ENCODE data around the gene OMP. TPM values are rescaled to one million over a fixed set of nuclear protein-coding genes. Genes with fewer than 3 reads are reported as not detected.

OMP gene
- total RNA-seq, 1 experiment from 2014 or later = 1.4 TPM

DNA sequence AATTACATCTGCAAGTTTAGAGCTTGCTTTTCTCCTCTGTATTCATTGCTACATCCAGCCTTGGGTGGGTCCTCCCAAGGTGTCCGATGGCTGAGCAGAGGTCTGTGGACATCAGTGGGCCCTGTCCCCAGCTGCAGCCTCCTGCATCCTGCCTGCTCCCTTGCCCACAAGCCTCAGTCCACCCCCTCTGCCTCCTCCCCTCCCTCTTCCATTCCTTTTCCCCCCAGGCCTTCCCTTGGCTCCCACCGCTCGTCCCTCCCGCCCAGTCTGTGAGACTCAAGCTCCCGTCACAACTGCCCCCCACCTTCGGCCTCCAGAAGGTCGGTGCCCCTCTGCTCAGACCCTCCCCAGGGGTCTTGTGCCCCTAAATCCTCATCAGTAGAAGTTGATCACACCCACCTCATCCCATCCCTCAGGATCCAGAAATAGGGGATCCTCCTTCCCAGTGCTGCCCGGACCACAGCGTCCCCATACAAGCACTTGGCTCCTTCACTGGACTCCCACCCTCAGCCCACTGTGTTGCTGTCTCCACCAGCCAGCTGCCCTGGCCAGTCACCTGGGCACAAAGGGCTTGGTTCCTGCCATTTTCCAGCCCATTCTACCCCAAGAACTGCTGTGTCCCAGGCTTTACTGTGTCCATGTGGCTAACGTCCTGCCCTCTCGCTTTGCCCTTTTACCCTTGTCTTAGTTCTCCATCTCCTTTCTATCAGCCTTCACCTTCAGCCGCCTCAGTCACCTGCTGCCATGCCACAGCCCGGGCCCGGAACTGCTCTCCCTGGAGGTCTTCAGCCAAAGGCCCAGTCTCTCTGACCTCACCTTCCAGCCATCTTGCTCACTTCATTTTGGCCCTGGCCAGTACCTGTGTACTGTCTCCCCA lies 2.2 kb upstream of the OMP start:
- no TSS peak for BruUV-seq (replicated peaks)
- H4K20me1 ChIP-seq (ENCODE audit: insufficient read depth) = no peaks in the 10 kb centered on the region
- no peak overlapping the region for H2AFZ ChIP-seq
- no peaks in the 10 kb centered on the region for H3K27me3 ChIP-seq (ENCODE audit: insufficient read depth, low read depth)
- no peaks in the 10 kb centered on the region for H3K36me3 ChIP-seq (ENCODE audit: low read depth)
- no peaks in the 10 kb centered on the region for H3K79me2 ChIP-seq (ENCODE audit: low read depth)
- DNase-seq = no peak
- H3K9me2 ChIP-seq (ENCODE audit: insufficient read depth) = no peaks in the 10 kb centered on the region
- H3F3A ChIP-seq (ENCODE audit: insufficient read depth, low read depth) = peaks cover 8% of the 10 kb centered on the region; the same call in 1 of the 2 replicates
- no peak overlapping the region for H3K27ac ChIP-seq
- TF ChIP-seq EZH2 (IDR thresholded peaks at IDR 0.05; ENCODE audit: low read depth) = no peak
- TF ChIP-seq, protein P1, sequence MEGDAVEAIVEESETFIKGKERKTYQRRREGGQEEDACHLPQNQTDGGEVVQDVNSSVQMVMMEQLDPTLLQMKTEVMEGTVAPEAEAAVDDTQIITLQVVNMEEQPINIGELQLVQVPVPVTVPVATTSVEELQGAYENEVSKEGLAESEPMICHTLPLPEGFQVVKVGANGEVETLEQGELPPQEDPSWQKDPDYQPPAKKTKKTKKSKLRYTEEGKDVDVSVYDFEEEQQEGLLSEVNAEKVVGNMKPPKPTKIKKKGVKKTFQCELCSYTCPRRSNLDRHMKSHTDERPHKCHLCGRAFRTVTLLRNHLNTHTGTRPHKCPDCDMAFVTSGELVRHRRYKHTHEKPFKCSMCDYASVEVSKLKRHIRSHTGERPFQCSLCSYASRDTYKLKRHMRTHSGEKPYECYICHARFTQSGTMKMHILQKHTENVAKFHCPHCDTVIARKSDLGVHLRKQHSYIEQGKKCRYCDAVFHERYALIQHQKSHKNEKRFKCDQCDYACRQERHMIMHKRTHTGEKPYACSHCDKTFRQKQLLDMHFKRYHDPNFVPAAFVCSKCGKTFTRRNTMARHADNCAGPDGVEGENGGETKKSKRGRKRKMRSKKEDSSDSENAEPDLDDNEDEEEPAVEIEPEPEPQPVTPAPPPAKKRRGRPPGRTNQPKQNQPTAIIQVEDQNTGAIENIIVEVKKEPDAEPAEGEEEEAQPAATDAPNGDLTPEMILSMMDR (conservative IDR thresholded peaks at IDR 0.05) = no peak
- 0 out of 2 replicates have a peak, but pooled peaks cover 3% of the 10 kb centered on the region for H3K4me1 ChIP-seq (replicated peaks; ENCODE audit: insufficient read depth)
- POLR2A ChIA-PET (ENCODE audit: unreplicated experiment) = no interaction called here
- intact Hi-C loops (cut with micrococcal nuclease; ENCODE audit: unreplicated experiment) = no loop called here
- H3K9me3 ChIP-seq (ENCODE audit: insufficient read depth, low read depth) = no peaks in the 10 kb centered on the region
- no peak overlapping the region for H3K4me3 ChIP-seq
- CTCF ChIA-PET = interaction anchor here (1.3 to 1.5 kb wide), 2 partner anchors 9 to 35 kb away, joined by 8 to 9 read pairs; no protein-coding TSS in a partner anchor
- H3K4me2 ChIP-seq = no peak overlapping the region

DNA sequence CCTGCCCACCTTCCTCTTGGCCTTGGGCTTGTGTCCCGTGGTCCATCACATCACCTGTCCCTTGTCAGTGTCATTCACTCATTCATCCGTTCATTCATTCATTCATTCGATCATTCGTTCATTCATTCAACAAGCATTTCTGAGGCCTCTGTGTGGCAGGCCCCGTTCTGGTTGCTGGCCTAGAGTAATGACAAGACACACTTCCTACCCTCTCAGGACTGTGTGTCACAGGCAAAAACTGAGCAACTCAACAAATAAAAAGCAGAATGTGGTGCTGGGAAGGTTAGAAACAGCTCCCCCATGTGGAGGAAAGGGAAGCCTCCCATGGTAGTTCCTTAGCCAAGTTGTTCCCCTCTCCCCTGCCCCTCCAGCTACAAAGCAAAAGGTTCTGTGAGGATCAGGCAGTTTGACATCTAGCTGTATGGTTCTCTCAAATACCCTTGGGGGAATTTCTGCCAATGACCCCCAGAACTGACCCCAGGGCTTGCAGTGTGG lies 1.6 kb upstream of the OMP start:
- Histone ChIP-seq H3K4me2 (no peak overlapping the region), H3K4me3 (no peak overlapping the region), H4K20me1 (ENCODE audit: insufficient read depth) (no peaks in the 10 kb centered on the region), H3K27me3 (ENCODE audit: insufficient read depth, low read depth) (no peaks in the 10 kb centered on the region), H3K9me3 (ENCODE audit: insufficient read depth, low read depth) (no peaks in the 10 kb centered on the region), H3K4me1 (replicated peaks; ENCODE audit: insufficient read depth) (peaks cover 5% of the 10 kb centered on the region), H2AFZ (no peak overlapping the region), H3F3A (ENCODE audit: insufficient read depth, low read depth) (peaks cover 8% of the 10 kb centered on the region; the same call in 1 of the 2 replicates), H3K79me2 (ENCODE audit: low read depth) (no peaks in the 10 kb centered on the region), H3K9me2 (ENCODE audit: insufficient read depth) (no peaks in the 10 kb centered on the region), H3K36me3 (ENCODE audit: low read depth) (no peaks in the 10 kb centered on the region), H3K27ac (no peak overlapping the region)
- CTCF ChIA-PET = interaction anchor here (1.5 kb wide), 1 partner anchor 10 kb away, joined by 9 read pairs; no protein-coding TSS in a partner anchor
- DNase-seq = no peak
- POLR2A ChIA-PET (ENCODE audit: unreplicated experiment) = no interaction called here
- BruUV-seq (replicated peaks) = no TSS peak
- TF ChIP-seq EZH2 (IDR thresholded peaks at IDR 0.05; ENCODE audit: low read depth) = no peak
- TF ChIP-seq, protein P1 (conservative IDR thresholded peaks at IDR 0.05) = peak; percentile 71
- intact Hi-C loops (cut with micrococcal nuclease; ENCODE audit: unreplicated experiment) = no loop called here

DNA sequence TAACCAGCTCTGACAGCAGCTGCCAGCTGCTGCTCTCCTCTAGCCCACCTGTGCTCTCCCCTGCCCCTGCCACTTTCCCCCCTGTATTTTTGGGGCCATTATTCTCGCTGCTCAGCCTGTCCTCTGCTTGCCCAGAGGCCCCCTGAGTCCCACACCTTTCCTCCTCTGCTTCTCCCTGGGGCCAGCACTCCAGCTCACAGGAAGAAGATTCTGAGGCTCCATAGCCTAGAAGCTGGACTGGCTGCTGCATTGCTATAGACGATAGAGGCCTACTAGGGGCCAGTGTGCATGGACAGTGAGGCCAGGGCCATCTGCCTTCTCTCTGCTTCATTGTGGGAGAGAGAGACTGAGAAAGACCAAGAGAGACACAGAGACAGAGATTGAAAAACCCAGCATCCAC lies 679 bp downstream of the OMP start:
- H3K9me3 ChIP-seq (ENCODE audit: insufficient read depth, low read depth) = no peaks in the 10 kb centered on the region
- H4K20me1 ChIP-seq (ENCODE audit: insufficient read depth) = no peaks in the 10 kb centered on the region
- no peaks in the 10 kb centered on the region for H3K9me2 ChIP-seq (ENCODE audit: insufficient read depth)
- no TSS peak for BruUV-seq (replicated peaks)
- peaks cover 24% of the 10 kb centered on the region for H3K4me1 ChIP-seq (replicated peaks; ENCODE audit: insufficient read depth)
- H3K4me2 ChIP-seq = no peak overlapping the region
- no peaks in the 10 kb centered on the region for H3K27me3 ChIP-seq (ENCODE audit: insufficient read depth, low read depth)
- CTCF ChIA-PET = no interaction called here
- no peak for DNase-seq
- no peaks in the 10 kb centered on the region for H3F3A ChIP-seq (ENCODE audit: insufficient read depth, low read depth)
- no peaks in the 10 kb centered on the region for H3K36me3 ChIP-seq (ENCODE audit: low read depth)
- no peaks in the 10 kb centered on the region for H3K79me2 ChIP-seq (ENCODE audit: low read depth)
- TF ChIP-seq, protein P1 (conservative IDR thresholded peaks at IDR 0.05) = no peak
- TF ChIP-seq EZH2 (IDR thresholded peaks at IDR 0.05; ENCODE audit: low read depth) = no peak
- intact Hi-C loops (cut with micrococcal nuclease; ENCODE audit: unreplicated experiment) = no loop called here
- H3K4me3 ChIP-seq = no peak overlapping the region
- H2AFZ ChIP-seq = no peak overlapping the region
- POLR2A ChIA-PET (ENCODE audit: unreplicated experiment) = no interaction called here
- H3K27ac ChIP-seq = no peak overlapping the region

Measured in PC-9 (cell line).